ENCODE measurements around the gene CIT. TPM values are rescaled to one million over a fixed set of nuclear protein-coding genes. Genes with fewer than 3 reads are reported as not detected.

The CIT gene
- total and polyA plus RNA-seq, 7 experiments from 2014 or later, result 0.43 to 69.9 (median 1.7) TPM

DNA sequence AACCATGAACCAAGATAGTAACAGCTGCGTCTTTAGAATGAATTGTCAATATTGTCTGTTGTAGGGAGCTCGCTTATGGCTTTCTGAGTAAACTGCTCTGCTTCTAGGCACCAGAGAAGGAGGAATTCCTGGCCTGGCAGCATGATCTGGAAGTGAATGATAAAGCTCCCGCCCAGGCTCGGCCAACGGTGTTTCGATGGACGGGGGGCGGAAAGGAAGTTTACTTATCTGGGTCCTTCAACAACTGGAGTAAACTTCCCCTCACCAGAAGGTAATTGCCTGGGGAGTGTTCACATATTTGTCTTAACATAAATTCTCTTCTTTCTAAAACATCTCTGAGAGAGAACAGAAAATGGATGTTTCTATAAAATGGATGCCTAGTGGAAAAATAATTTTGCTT lies 204.9 kb downstream of the CIT start:
- H3K27ac Mint-ChIP-seq, result peak overlapping the region in 6 of 9 donors; percentile 2 to 90 (median 44)
- no peaks in the 10 kb centered on the region for H3K27me3 ChIP-seq (ENCODE audit: control insufficient read depth in 2 of 2, insufficient read depth in 2 of 2, low read length in 2 of 2)
- no peak overlapping the region for H3K4me3 ChIP-seq (ENCODE audit: low read length)
- POLR2A ChIA-PET, result no interaction called here
- H3K36me3 Mint-ChIP-seq, result peaks cover 15 to 65% (median 24%) of the 10 kb centered on the region in 5 donors
- no peak overlapping the region for H3K27ac ChIP-seq (ENCODE audit: low read depth, low read length)
- intact Hi-C loops (cut with micrococcal nuclease), result no loop called here
- ATAC-seq, result no peak
- no peak overlapping the region for H3K4me3 Mint-ChIP-seq
- H3K4me1 ChIP-seq (ENCODE audit: control insufficient read depth in 2 of 2, insufficient read depth in 2 of 2, low read length in 2 of 2), result peaks cover 7 to 12% of the 10 kb centered on the region in 2 donors
- peaks cover 29 to 63% (median 43%) of the 10 kb centered on the region in 7 donors for H3K4me1 Mint-ChIP-seq
- H3K9me3 Mint-ChIP-seq, result no peaks in the 10 kb centered on the region
- DNase-seq, result no peak
- no peaks in the 10 kb centered on the region for H3K9me3 ChIP-seq (ENCODE audit: control insufficient read depth in 2 of 3, low read length in 3 of 3)
- peaks cover 13 to 61% (median 18%) of the 10 kb centered on the region in 3 experiments for H3K36me3 ChIP-seq (ENCODE audit: control insufficient read depth in 2 of 3, insufficient read depth in 3 of 3, low read length in 3 of 3)
- CTCF ChIA-PET, result no interaction called here
- H3K27me3 Mint-ChIP-seq, result no peaks in the 10 kb centered on the region

DNA sequence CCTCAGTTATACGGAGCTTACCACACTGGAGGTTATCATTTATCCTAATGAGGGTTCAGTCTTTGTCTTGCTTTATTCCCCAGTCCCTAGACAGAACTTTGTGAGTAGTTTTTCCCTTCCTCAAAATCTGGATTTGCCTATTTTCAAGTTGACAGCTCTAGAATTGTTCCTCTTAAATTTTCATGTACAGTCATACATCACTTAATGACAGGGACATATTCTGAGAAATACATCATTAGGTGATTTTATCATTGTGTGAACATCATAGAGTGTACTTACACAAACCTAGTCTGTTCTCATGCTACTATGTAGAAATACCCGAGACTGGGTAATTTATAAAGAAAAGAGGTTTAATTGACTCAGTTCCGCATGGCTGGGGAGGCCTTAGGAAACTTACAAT lies 206.1 kb downstream of the CIT start:
- H3K4me3 ChIP-seq (ENCODE audit: low read length), result no peak overlapping the region
- ChIA-PET CTCF (no interaction called here), POLR2A (no interaction called here)
- no peaks in the 10 kb centered on the region for H3K9me3 ChIP-seq (ENCODE audit: control insufficient read depth in 2 of 3, low read length in 3 of 3)
- Mint-ChIP-seq H3K27ac (peak overlapping the region in 7 of 9 donors; percentile 19 to 81 (median 49)), H3K9me3 (no peaks in the 10 kb centered on the region), H3K4me3 (peak overlapping the region in 3 of 10 donors; percentile 33 to 60 (median 46)), H3K27me3 (no peaks in the 10 kb centered on the region), H3K4me1 (peaks cover 34 to 73% (median 54%) of the 10 kb centered on the region in 7 donors), H3K36me3 (peaks cover 8 to 54% (median 15%) of the 10 kb centered on the region in 5 donors)
- intact Hi-C loops (cut with micrococcal nuclease), result no loop called here
- DNase-seq, result no peak
- no peaks in the 10 kb centered on the region for H3K27me3 ChIP-seq (ENCODE audit: control insufficient read depth in 2 of 2, insufficient read depth in 2 of 2, low read length in 2 of 2)
- H3K4me1 ChIP-seq (ENCODE audit: control insufficient read depth in 2 of 2, insufficient read depth in 2 of 2, low read length in 2 of 2), result peaks cover 14 to 22% of the 10 kb centered on the region in 2 donors
- peaks cover 13 to 50% (median 15%) of the 10 kb centered on the region in 3 experiments for H3K36me3 ChIP-seq (ENCODE audit: control insufficient read depth in 2 of 3, insufficient read depth in 3 of 3, low read length in 3 of 3)
- no peak overlapping the region for H3K27ac ChIP-seq (ENCODE audit: low read depth, low read length)
- no peak for ATAC-seq

DNA sequence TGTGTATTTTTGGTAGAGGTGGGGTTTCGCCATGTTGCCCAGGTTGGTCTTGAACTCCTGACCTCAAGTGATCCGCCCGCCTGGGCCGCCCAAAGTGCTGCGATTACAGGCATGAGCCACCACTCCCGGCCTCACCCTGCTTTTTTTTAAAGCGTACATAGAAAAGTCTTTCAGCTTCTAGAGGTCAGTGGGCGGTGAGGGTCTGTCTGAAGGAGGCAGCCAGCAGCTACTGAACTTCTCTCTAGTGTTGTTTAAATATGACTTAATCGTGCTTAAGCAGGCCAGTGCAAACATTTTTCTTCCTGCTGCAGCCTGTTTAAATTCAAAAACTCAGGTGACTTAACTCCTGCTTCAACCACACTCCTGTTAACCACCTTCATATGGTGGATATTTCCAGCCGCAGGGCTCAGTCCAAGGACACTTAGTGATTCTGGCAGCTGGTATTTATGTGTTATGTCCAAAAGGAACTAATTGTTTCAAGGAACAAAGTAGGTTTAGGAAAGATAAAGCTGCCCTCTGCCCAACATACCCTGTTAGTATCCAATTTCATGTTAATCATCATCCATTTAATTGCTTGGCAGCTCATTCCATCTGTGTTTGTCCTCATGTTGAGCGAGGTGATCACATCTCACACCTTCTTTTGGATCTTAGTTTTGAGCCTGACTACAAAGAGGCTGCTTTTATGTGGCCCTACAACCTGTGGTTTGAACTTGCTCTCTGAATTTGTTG lies 207.2 kb downstream of the CIT start:
- Histone ChIP-seq H3K27ac (ENCODE audit: low read depth, low read length) (peak overlapping the region; percentile 4), H3K4me1 (ENCODE audit: control insufficient read depth in 2 of 2, insufficient read depth in 2 of 2, low read length in 2 of 2) (peaks cover 20 to 30% of the 10 kb centered on the region in 2 donors), H3K4me3 (ENCODE audit: low read length) (no peak overlapping the region), H3K36me3 (ENCODE audit: control insufficient read depth in 2 of 3, insufficient read depth in 3 of 3, low read length in 3 of 3) (peaks cover 8 to 38% (median 13%) of the 10 kb centered on the region in 3 experiments), H3K27me3 (ENCODE audit: control insufficient read depth in 2 of 2, insufficient read depth in 2 of 2, low read length in 2 of 2) (no peaks in the 10 kb centered on the region), H3K9me3 (ENCODE audit: control insufficient read depth in 2 of 3, low read length in 3 of 3) (no peaks in the 10 kb centered on the region)
- intact Hi-C loops (cut with micrococcal nuclease), result loop anchor here (5.0 to 10.0 kb wide), 7 partner anchors 342 to 1605 kb away; partner anchors contain the start of genes RAB35 (in 1 of the 2), RNF10 (in 1 of the 2), RNU4-1 (in 1 of the 2) and RNU4-2 (in 1 of the 2)
- Mint-ChIP-seq H3K27ac (peak overlapping the region; percentile 15 to 85 (median 64)), H3K4me3 (peak overlapping the region; percentile 13 to 82 (median 64)), H3K27me3 (no peaks in the 10 kb centered on the region), H3K9me3 (no peaks in the 10 kb centered on the region), H3K4me1 (peaks cover 36 to 75% (median 61%) of the 10 kb centered on the region in 7 donors), H3K36me3 (peaks cover 5 to 44% (median 12%) of the 10 kb centered on the region in 5 donors)
- no peak for ATAC-seq
- ChIA-PET CTCF (interaction anchor here (0.7 kb wide), 1 partner anchor 9 kb away, joined by 5 read pairs; no protein-coding TSS in a partner anchor), POLR2A (no interaction called here)
- no peak for DNase-seq

DNA sequence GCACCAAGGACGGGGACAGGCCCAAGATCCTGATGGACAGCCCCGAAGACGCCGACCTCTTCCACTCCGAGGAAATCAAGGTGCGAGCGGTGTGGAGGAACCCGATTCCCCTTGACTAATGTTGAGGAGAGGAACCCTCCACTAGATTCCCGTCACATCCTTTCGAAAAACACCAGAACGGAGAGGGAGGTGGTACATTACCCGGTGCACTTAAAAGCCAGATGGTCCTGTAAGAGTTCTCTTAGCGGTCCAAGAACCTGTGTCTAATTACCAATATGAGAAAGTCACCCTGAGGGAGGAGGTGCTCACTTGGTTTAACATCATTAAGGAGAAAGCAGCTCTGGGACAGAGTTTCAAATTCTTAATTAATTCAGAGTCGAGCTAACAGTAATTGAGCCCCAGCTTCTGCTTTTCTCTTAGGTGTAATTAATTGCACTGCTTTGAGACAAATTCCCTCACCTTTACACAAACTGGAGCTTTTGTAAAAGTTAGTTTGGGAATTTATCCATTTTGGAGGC lies 208.7 kb downstream of the CIT start:
- CTCF ChIA-PET, result interaction anchor here (1.3 to 1.5 kb wide), 2 partner anchors 11 to 20 kb away, joined by 4 to 5 read pairs; no protein-coding TSS in a partner anchor
- H3K27me3 Mint-ChIP-seq, result no peaks in the 10 kb centered on the region
- ATAC-seq, result no peak
- peak overlapping the region; percentile 76 for H3K27ac ChIP-seq (ENCODE audit: low read depth, low read length)
- H3K9me3 Mint-ChIP-seq, result no peaks in the 10 kb centered on the region
- peaks cover 20 to 30% of the 10 kb centered on the region in 2 donors for H3K4me1 ChIP-seq (ENCODE audit: control insufficient read depth in 2 of 2, insufficient read depth in 2 of 2, low read length in 2 of 2)
- peaks cover 32 to 69% (median 58%) of the 10 kb centered on the region in 7 donors for H3K4me1 Mint-ChIP-seq
- H3K9me3 ChIP-seq (ENCODE audit: control insufficient read depth in 2 of 3, low read length in 3 of 3), result no peaks in the 10 kb centered on the region
- H3K36me3 Mint-ChIP-seq, result peaks cover 5 to 34% (median 6%) of the 10 kb centered on the region in 5 donors
- H3K27ac Mint-ChIP-seq, result peak overlapping the region; percentile 77 to 96 (median 92)
- H3K36me3 ChIP-seq (ENCODE audit: control insufficient read depth in 2 of 3, insufficient read depth in 3 of 3, low read length in 3 of 3), result peaks cover 0 to 23% (median 6%) of the 10 kb centered on the region in 3 experiments
- POLR2A ChIA-PET, result interaction anchor here (1.2 to 2.0 kb wide), 3 partner anchors 9 to 1293 kb away, joined by 3 to 9 read pairs (median 3); partner anchors contain the start of gene SUDS3
- H3K4me3 ChIP-seq (ENCODE audit: low read length), result peak overlapping the region; percentile 81
- intact Hi-C loops (cut with micrococcal nuclease), result loop anchor here (1.0 to 10.0 kb wide), 8 partner anchors 209 to 1604 kb away; partner anchors contain the start of genes CIT (in 1 of the 2), RAB35 (in 1 of the 2), RNF10 (in 1 of the 2) and RNU4-1 (in 1 of the 2)
- H3K4me3 Mint-ChIP-seq, result peak overlapping the region; percentile 85 to 98 (median 88)
- DNase-seq, result peak in 1 of 9 donors; percentile 36
- no peaks in the 10 kb centered on the region for H3K27me3 ChIP-seq (ENCODE audit: control insufficient read depth in 2 of 2, insufficient read depth in 2 of 2, low read length in 2 of 2)

DNA sequence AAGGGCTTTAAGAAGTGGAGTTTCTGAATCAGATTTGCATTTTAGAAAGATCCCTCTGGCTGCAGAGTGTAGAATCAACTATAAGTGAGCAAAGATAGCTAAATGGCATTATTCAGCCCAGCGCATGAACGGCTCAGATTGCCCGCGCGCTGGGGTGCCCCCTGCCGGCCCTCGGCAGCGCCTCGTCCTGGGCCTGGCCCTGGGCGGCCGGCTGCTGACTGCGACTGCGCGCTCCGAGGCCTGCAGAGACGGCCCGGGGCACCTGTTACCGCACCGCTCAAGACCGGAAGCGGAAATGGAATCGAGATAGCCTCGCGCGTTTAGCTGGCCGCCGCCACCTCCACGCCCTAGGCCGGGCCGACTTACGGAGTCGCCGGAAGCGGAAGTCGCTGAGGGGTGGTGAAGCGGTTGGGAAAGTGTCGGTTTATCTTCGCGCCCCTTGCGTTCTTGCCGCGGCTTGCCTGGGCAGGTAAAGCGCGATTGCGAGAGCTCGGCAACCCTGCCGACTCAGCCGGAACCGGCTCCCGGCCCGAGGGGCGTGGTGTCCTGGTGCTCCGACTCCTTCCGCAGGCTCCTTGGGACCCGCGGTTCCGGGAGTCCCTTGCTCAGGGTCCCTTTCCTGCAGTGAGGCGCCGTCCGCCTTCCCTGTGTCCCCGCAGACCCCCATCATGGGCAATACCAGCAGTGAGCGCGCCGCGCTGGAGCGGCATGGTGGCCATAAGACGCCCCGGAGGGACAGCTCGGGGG lies 209.4 kb downstream of the CIT start, which contains the start of gene PRKAB1:
TSS of gene PRKAB1 (plus strand) at position 557 of the 747 bp plus-strand sequence. CDS start at position 669, 112 bp downstream.
- Mint-ChIP-seq H3K4me3 (peak within 1 kb of the TSS; percentile 85 to 98 (median 88)), H3K27me3 (no peaks in the 10 kb centered on the region), H3K36me3 (peaks cover 5 to 28% (median 6%) of the 10 kb centered on the region in 5 donors), H3K9me3 (no peaks in the 10 kb centered on the region), H3K4me1 (peaks cover 27 to 63% (median 55%) of the 10 kb centered on the region in 7 donors), H3K27ac (peak within 1 kb of the TSS; percentile 77 to 96 (median 92))
- Histone ChIP-seq H3K4me1 (ENCODE audit: control insufficient read depth in 2 of 2, insufficient read depth in 2 of 2, low read length in 2 of 2) (peaks cover 20 to 30% of the 10 kb centered on the region in 2 donors), H3K36me3 (ENCODE audit: control insufficient read depth in 2 of 3, insufficient read depth in 3 of 3, low read length in 3 of 3) (peaks cover 0 to 16% (median 6%) of the 10 kb centered on the region in 3 experiments), H3K9me3 (ENCODE audit: control insufficient read depth in 2 of 3, low read length in 3 of 3) (no peaks in the 10 kb centered on the region), H3K27ac (ENCODE audit: low read depth, low read length) (peak within 1 kb of the TSS; percentile 76), H3K4me3 (ENCODE audit: low read length) (peak within 1 kb of the TSS; percentile 81), H3K27me3 (ENCODE audit: control insufficient read depth in 2 of 2, insufficient read depth in 2 of 2, low read length in 2 of 2) (no peaks in the 10 kb centered on the region)
- intact Hi-C loops (cut with micrococcal nuclease), result loop anchor here (1.0 to 10.0 kb wide), 17 partner anchors 8 to 1651 kb away; partner anchors contain the start of genes CIT (in 2 of the 2), RAB35 (in 2 of the 2), WSB2 (in 2 of the 2) and BICDL1 (in 1 of the 2)
- ChIA-PET POLR2A (interaction anchor here (0.5 to 2.0 kb wide), 4 partner anchors 8 to 1292 kb away, joined by 3 to 9 read pairs (median 3); partner anchors contain the start of gene SUDS3), CTCF (interaction anchor here (1.3 to 1.5 kb wide), 2 partner anchors 11 to 19 kb away, joined by 4 to 5 read pairs; no protein-coding TSS in a partner anchor)
- ATAC-seq (peak; percentile 96), DNase-seq (peak; percentile 91 to 96 (median 93))
